Caco-2 (cell line): Measurements from ENCODE around the gene CFAP46. TPM values are rescaled to one million over a fixed set of nuclear protein-coding genes. Genes with fewer than 3 reads are reported as not detected.
A peak's percentile ranks its signal among the peaks of the same experiment; 100 is the strongest.

ENCODE experiments used
- BruUV-seq: library from RNA; stranded (reverse); fragments of 400-500 nt; replicated peaks from 2 replicates; lab custom pipeline; 2021; lab: Mats Ljungman, UMichigan
- CTCF ChIA-PET: fragments of 300-600 bp; sonication (Branson Sonifier 250); formaldehyde crosslinking; loops from one replicate; lab custom pipeline; 2022; ENCODE audit warnings: antibody characterized with exemption; lab: Charles Lee
- POLR2A ChIA-PET: fragments of 300-600 bp; sonication (Branson Sonifier 250); formaldehyde crosslinking; loops from one replicate; lab custom pipeline; 2022; ENCODE audit warnings: antibody characterized with exemption; lab: Charles Lee
- DNase-seq, 2 experiments: peaks; one replicate each; pipeline versions ENCODE4 v3.0.0 to v3.0.0-alpha.2; 2020 to 2022
- H3K27me3 ChIP-seq: replicated peaks from 2 replicates; pipeline ENCODE4 v1.6.0; 2011; ENCODE audit warnings: low read length; ENCODE audit not compliant: control insufficient read depth, insufficient read depth
- H3K36me3 ChIP-seq: 2 replicates; pipeline ENCODE4 v1.5.1; 2011; ENCODE audit warnings: low read length; ENCODE audit not compliant: control insufficient read depth, insufficient read depth
- H3K4me1 ChIP-seq: fragments of 250-450 bp; sonication (Bioruptor Pico); 2 replicates; pipeline ENCODE4 v1.5.1; 2020; ENCODE audit warnings: mild to moderate bottlenecking
- H3K4me3 ChIP-seq: 2 replicates; pipeline ENCODE4 v1.5.1; 2011; ENCODE audit warnings: low read depth, mild to moderate bottlenecking, control low read depth, low read length
- H3K9me3 ChIP-seq: fragments of 250-450 bp; sonication (Bioruptor Pico); 2 replicates; pipeline ENCODE4 v1.5.1; 2020; ENCODE audit warnings: mild to moderate bottlenecking, moderate library complexity
- H3K27ac Mint-ChIP-seq: one replicate; pipeline ENCODE4 v1.8.0; 2022; ENCODE audit warnings: mixed read lengths; ENCODE audit not compliant: unreplicated experiment
- H3K27me3 Mint-ChIP-seq: one replicate; pipeline ENCODE4 v1.8.0; 2022; ENCODE audit warnings: mixed read lengths; ENCODE audit not compliant: insufficient read depth, unreplicated experiment
- H3K36me3 Mint-ChIP-seq: one replicate; pipeline ENCODE4 v1.8.0; 2022; ENCODE audit warnings: mild to moderate bottlenecking, mixed read lengths; ENCODE audit not compliant: insufficient read depth, unreplicated experiment
- H3K4me1 Mint-ChIP-seq: one replicate; pipeline ENCODE4 v1.8.0; 2022; ENCODE audit warnings: low read depth, mixed read lengths; ENCODE audit not compliant: unreplicated experiment
- H3K4me3 Mint-ChIP-seq: one replicate; pipeline ENCODE4 v1.8.0; 2022; ENCODE audit warnings: mild to moderate bottlenecking, moderate library complexity, mixed read lengths; ENCODE audit not compliant: unreplicated experiment
- H3K9me3 Mint-ChIP-seq: one replicate; pipeline ENCODE4 v1.8.0; 2022; ENCODE audit warnings: mixed read lengths; ENCODE audit not compliant: unreplicated experiment
- intact Hi-C: fragments of 100-400 bp; cut with micrococcal nuclease; formaldehyde crosslinking; loops from one replicate; pipeline ENCODE4 v1.10.0; 2022; ENCODE audit not compliant: unreplicated experiment
- total RNA-seq: library from RNA; stranded (reverse); gene quantifications from 2 replicates; pipeline ENCODE4 v1.2.3, GENCODE V29; 2022
- TF ChIP-seq, protein P1 (sequence below), 2 experiments: fragments of 200-600 bp in 1 of 2; IDR thresholded peaks; 1 replicate in 1 of 2; 2 replicates in 1 of 2; pipeline versions ENCODE4 v1.5.1 to v1.8.0; 2011 to 2022; ENCODE audit warnings: antibody characterized with exemption in 1 of 2, control low read depth in 1 of 2, inconsistent platforms in 1 of 2, low read depth in 1 of 2, low read length in 1 of 2, mild to moderate bottlenecking in 1 of 2, moderate library complexity in 1 of 2; ENCODE audit not compliant: insufficient read depth in 1 of 2, severe bottlenecking in 1 of 2, unreplicated experiment in 1 of 2

The CFAP46 gene
- total RNA-seq, 1 experiment from 2014 or later = not detected

- H3K4me3 Mint-ChIP-seq = no peak overlapping the region
- no peak overlapping the region for H3K4me3 ChIP-seq
- H3K4me1 Mint-ChIP-seq = no peaks in the 10 kb centered on the region
- H3K4me1 ChIP-seq = no peaks in the 10 kb centered on the region; the same call in 1 of the 2 replicates
- H3K9me3 Mint-ChIP-seq = no peaks in the 10 kb centered on the region
- intact Hi-C loops = no loop called here
- ChIA-PET POLR2A (no interaction called here), CTCF (no interaction called here)
- no TSS peak for BruUV-seq
- TF ChIP-seq, protein P1, sequence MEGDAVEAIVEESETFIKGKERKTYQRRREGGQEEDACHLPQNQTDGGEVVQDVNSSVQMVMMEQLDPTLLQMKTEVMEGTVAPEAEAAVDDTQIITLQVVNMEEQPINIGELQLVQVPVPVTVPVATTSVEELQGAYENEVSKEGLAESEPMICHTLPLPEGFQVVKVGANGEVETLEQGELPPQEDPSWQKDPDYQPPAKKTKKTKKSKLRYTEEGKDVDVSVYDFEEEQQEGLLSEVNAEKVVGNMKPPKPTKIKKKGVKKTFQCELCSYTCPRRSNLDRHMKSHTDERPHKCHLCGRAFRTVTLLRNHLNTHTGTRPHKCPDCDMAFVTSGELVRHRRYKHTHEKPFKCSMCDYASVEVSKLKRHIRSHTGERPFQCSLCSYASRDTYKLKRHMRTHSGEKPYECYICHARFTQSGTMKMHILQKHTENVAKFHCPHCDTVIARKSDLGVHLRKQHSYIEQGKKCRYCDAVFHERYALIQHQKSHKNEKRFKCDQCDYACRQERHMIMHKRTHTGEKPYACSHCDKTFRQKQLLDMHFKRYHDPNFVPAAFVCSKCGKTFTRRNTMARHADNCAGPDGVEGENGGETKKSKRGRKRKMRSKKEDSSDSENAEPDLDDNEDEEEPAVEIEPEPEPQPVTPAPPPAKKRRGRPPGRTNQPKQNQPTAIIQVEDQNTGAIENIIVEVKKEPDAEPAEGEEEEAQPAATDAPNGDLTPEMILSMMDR (IDR thresholded peaks at IDR 0.05; ENCODE audit: insufficient read depth in 1 of 2, low read depth in 1 of 2, low read length in 1 of 2, severe bottlenecking in 1 of 2, unreplicated experiment in 1 of 2) = no peak
- peaks cover 12% of the 10 kb centered on the region for H3K27me3 Mint-ChIP-seq
- no peaks in the 10 kb centered on the region for H3K36me3 ChIP-seq
- no peaks in the 10 kb centered on the region for H3K9me3 ChIP-seq
- no peak overlapping the region for H3K27ac Mint-ChIP-seq
- H3K27me3 ChIP-seq = no peaks in the 10 kb centered on the region
- DNase-seq = peak in 1 of 2 experiments; percentile 23
- no peaks in the 10 kb centered on the region for H3K36me3 Mint-ChIP-seq
Observed at GRCh38 chr10:132865851-132866600, 76.3 kb downstream of the CFAP46 start.

- H3K4me3 Mint-ChIP-seq = no peak overlapping the region
- H3K4me1 Mint-ChIP-seq = no peaks in the 10 kb centered on the region
- H3K9me3 ChIP-seq = no peaks in the 10 kb centered on the region
- peaks cover 11% of the 10 kb centered on the region for H3K27me3 Mint-ChIP-seq
- ChIA-PET CTCF (no interaction called here), POLR2A (no interaction called here)
- no peaks in the 10 kb centered on the region; the same call in 1 of the 2 replicates for H3K4me1 ChIP-seq
- no peak overlapping the region for H3K4me3 ChIP-seq
- no TSS peak for BruUV-seq
- no peak overlapping the region for H3K27ac Mint-ChIP-seq
- H3K36me3 Mint-ChIP-seq = no peaks in the 10 kb centered on the region
- no peaks in the 10 kb centered on the region for H3K9me3 Mint-ChIP-seq
- DNase-seq = peak in 1 of 2 experiments; percentile 31
- intact Hi-C loops = no loop called here
- TF ChIP-seq, protein P1 (IDR thresholded peaks at IDR 0.05; ENCODE audit: insufficient read depth in 1 of 2, low read depth in 1 of 2, low read length in 1 of 2, severe bottlenecking in 1 of 2, unreplicated experiment in 1 of 2) = no peak
- no peaks in the 10 kb centered on the region for H3K36me3 ChIP-seq
- no peaks in the 10 kb centered on the region for H3K27me3 ChIP-seq
Observed at GRCh38 chr10:132865171-132865631, 77.2 kb downstream of the CFAP46 start.

DNA sequence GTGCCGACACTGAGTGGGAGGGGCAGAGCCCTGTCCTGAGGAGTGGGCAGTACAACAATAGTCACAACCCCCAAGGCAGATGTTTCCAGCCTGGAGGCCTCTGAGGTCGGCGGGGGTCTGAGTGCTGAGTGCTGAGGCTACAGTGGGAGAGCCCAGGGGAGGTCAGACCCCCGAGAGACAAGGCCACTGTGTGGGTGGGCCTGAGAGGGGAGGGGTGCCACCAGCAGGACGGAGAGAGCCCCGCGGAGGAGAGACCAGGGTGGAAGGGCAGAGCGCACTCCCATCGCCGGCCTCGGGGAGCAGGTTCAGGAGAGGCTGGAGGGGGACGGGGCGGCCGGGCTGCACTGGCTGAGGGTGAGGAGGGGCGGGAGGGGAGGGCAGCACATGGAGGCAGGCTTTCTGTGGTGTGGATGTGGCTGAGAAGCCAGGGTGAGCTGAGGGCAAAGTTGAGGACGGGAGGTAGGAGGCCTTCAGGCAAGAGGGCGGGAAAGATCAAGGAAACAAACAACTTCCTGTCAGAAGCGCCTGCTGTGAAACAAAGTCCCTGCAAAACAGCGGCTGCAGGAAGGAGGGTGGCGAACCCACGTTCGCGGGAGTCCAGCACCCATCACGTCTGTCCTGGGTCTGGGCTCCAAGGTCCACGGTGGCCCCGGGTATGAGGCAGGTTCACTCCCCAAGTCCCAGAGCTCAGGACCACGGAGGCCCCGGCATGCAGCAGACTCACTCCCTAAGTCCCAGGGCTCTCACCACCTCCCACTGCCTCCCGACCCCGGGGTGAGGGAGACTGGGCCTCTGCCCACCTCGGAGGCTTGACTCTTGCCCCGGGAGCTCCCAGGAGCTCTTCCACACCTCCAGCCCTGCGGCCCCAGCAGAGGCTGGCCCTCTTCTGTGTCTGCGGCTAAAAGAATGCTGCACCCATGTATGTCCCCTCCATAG, 79.6 kb downstream of the CFAP46 start:
- Histone ChIP-seq H3K9me3 (no peaks in the 10 kb centered on the region), H3K27me3 (no peaks in the 10 kb centered on the region), H3K4me3 (no peak overlapping the region), H3K36me3 (no peaks in the 10 kb centered on the region), H3K4me1 (no peaks in the 10 kb centered on the region; the same call in 1 of the 2 replicates)
- ChIA-PET CTCF (interaction anchor here (1.0 kb wide), 1 partner anchor 28 kb away, joined by 3 read pairs; no protein-coding TSS in a partner anchor), POLR2A (no interaction called here)
- BruUV-seq = no TSS peak
- Mint-ChIP-seq H3K9me3 (no peaks in the 10 kb centered on the region), H3K27ac (no peak overlapping the region), H3K4me3 (no peak overlapping the region), H3K36me3 (no peaks in the 10 kb centered on the region), H3K27me3 (peaks cover 7% of the 10 kb centered on the region), H3K4me1 (no peaks in the 10 kb centered on the region)
- intact Hi-C loops = no loop called here
- peak in 1 of 2 experiments; percentile 26 for DNase-seq
- TF ChIP-seq, protein P1 (IDR thresholded peaks at IDR 0.05; ENCODE audit: insufficient read depth in 1 of 2, low read depth in 1 of 2, low read length in 1 of 2, severe bottlenecking in 1 of 2, unreplicated experiment in 1 of 2) = no peak
